Skeletal muscle cell (primary cell): ENCODE measurements around the gene LARP4B.

Source experiments
- DNase-seq: peaks from one replicate; pipeline ENCODE4 v3.0.0-alpha.2; 2010; ENCODE audit warnings: low read depth
- H3K4me3 ChIP-seq: 2 replicates; pipeline ENCODE4 v1.5.1; 2011; ENCODE audit warnings: low read depth, mild to moderate bottlenecking, control low read depth, low read length, moderate library complexity

Gene LARP4B

GRCh38 chr10:876438-876837, 55.1 kb downstream of the LARP4B start:
- no peak overlapping the region for H3K4me3 ChIP-seq
- no peak for DNase-seq

GRCh38 chr10:873020-873419, 58.5 kb downstream of the LARP4B start:
- no peak overlapping the region for H3K4me3 ChIP-seq
- DNase-seq: no peak

- no peak overlapping the region for H3K4me3 ChIP-seq
- DNase-seq: no peak
These were observed 59.5 kb downstream of the LARP4B start for GRCh38 chr10:871951-872403.

- no peak for DNase-seq
These were observed 60.8 kb downstream of the LARP4B start for GRCh38 chr10:870564-871166.

GRCh38 chr10:869171-869570, 62.3 kb downstream of the LARP4B start:
- no peak overlapping the region for H3K4me3 ChIP-seq
- no peak for DNase-seq

More at GRCh38 chr10:870564-871166, 60.8 kb downstream of the LARP4B start:
- H3K4me3 ChIP-seq: no peak overlapping the region

- no peak for DNase-seq
- no peak overlapping the region for H3K4me3 ChIP-seq
These were observed 63.7 kb downstream of the LARP4B start for GRCh38 chr10:867807-868206.

GRCh38 chr10:866577-866941, 64.9 kb downstream of the LARP4B start:
- no peak for DNase-seq
- no peak overlapping the region for H3K4me3 ChIP-seq

GRCh38 chr10:865924-866576, 65.5 kb downstream of the LARP4B start:
- no peak for DNase-seq
- H3K4me3 ChIP-seq: no peak overlapping the region

GRCh38 chr10:865257-865656, 66.2 kb downstream of the LARP4B start:
- no peak for DNase-seq
- H3K4me3 ChIP-seq: no peak overlapping the region

GRCh38 chr10:860519-860918, 71.0 kb downstream of the LARP4B start:
- no peak for DNase-seq

GRCh38 chr10:856416-857157, 74.9 kb downstream of the LARP4B start:
- DNase-seq: no peak
- H3K4me3 ChIP-seq: no peak overlapping the region

More at GRCh38 chr10:860519-860918, 71.0 kb downstream of the LARP4B start:
- H3K4me3 ChIP-seq: no peak overlapping the region

GRCh38 chr10:855671-856070, 75.8 kb downstream of the LARP4B start:
- DNase-seq: no peak
- H3K4me3 ChIP-seq: no peak overlapping the region

- no peak overlapping the region for H3K4me3 ChIP-seq
- DNase-seq: no peak
These were observed 76.4 kb downstream of the LARP4B start for GRCh38 chr10:855079-855478.

- no peak overlapping the region for H3K4me3 ChIP-seq
- DNase-seq: no peak
These were observed 78.5 kb downstream of the LARP4B start for GRCh38 chr10:853017-853416.

GRCh38 chr10:852386-852785, 79.1 kb downstream of the LARP4B start:
- H3K4me3 ChIP-seq: no peak overlapping the region
- no peak for DNase-seq

GRCh38 chr10:851901-852300, 79.6 kb downstream of the LARP4B start:
- no peak for DNase-seq
- no peak overlapping the region for H3K4me3 ChIP-seq

GRCh38 chr10:850093-850492, 81.4 kb downstream of the LARP4B start:
- no peak for DNase-seq
- no peak overlapping the region for H3K4me3 ChIP-seq

GRCh38 chr10:847868-848267, 83.6 kb downstream of the LARP4B start:
- H3K4me3 ChIP-seq: no peak overlapping the region
- no peak for DNase-seq

GRCh38 chr10:846126-846685, 85.3 kb downstream of the LARP4B start:
- DNase-seq: no peak
- H3K4me3 ChIP-seq: no peak overlapping the region

GRCh38 chr10:845526-845925, 86.0 kb downstream of the LARP4B start:
- no peak overlapping the region for H3K4me3 ChIP-seq
- DNase-seq: no peak
